Heart right ventricle (tissue), 16 donors: Measurements from ENCODE around the gene ANKFN1. TPM values are rescaled to one million over a fixed set of nuclear protein-coding genes. Genes with fewer than 3 reads are reported as not detected.

ENCODE experiments used
- ATAC-seq, 8 donors: fragments of 200-7000 bp; cut with Tn5 transposase; one replicate each; pipeline ENCODE4 v1.9.1; 2020; ENCODE audit warnings: mild to moderate bottlenecking in 8 of 8, moderate library complexity in 8 of 8, moderate number of reproducible peaks in 1 of 8
- DNase-seq, 2 donors: peaks; one replicate each; pipeline ENCODE4 v3.0.0-alpha.2; 2020
- H3K27ac ChIP-seq, 10 donors: fragments of 200-600 bp; sonication (generic) in 2 of 10; one replicate each; pipeline versions ENCODE4 v1.5.0 to v1.8.0; 2020 to 2022; ENCODE audit warnings: mild to moderate bottlenecking in 3 of 10
- H3K27me3 ChIP-seq, 7 donors: fragments of 200-600 bp; one replicate each; pipeline ENCODE4 v1.8.0; 2021 to 2022; ENCODE audit warnings: mild to moderate bottlenecking in 2 of 7
- H3K36me3 ChIP-seq, 9 donors: fragments of 200-600 bp; sonication (generic) in 1 of 9; one replicate each; pipeline versions ENCODE4 v1.5.0 to v1.8.0; 2020 to 2022; ENCODE audit warnings: mild to moderate bottlenecking in 2 of 9
- H3K4me1 ChIP-seq, 9 donors: fragments of 200-600 bp; sonication (generic) in 1 of 9; one replicate each; pipeline versions ENCODE4 v1.5.0 to v1.8.0; 2020 to 2022; ENCODE audit warnings: mild to moderate bottlenecking in 4 of 9
- H3K4me3 ChIP-seq, 10 donors: fragments of 200-600 bp; sonication (generic) in 2 of 10; one replicate each; pipeline versions ENCODE4 v1.5.0 to v1.8.0; 2020 to 2022; ENCODE audit warnings: mild to moderate bottlenecking in 7 of 10, moderate library complexity in 2 of 10
- H3K9me3 ChIP-seq, 11 donors: fragments of 200-600 bp in 10 of 11; sonication (generic) in 2 of 11; one replicate each; pipeline versions ENCODE4 v1.5.0 to v1.8.0; 2013 to 2022; ENCODE audit warnings: mild to moderate bottlenecking in 2 of 11, control low read depth in 1 of 11, moderate library complexity in 1 of 11
- CTCF ChIP-seq, 9 donors: fragments of 200-600 bp; sonication (generic) in 2 of 9; IDR thresholded peaks; one replicate each; pipeline versions ENCODE4 v1.5.0 to v1.8.0; 2021 to 2022; ENCODE audit warnings: antibody characterized with exemption in 9 of 9, mild to moderate bottlenecking in 5 of 9, moderate library complexity in 1 of 9
- WGBS, 2 donors: extraction: QIAGEN DNeasy Blood & Tissue Kit; methylation state at CpG; one replicate each; pipeline ENCODE4 v1.1.7; 2013; ENCODE audit warnings: inconsistent platforms in 1 of 2; 5-methylcytosine and 5-hydroxymethylcytosine counted together
- intact Hi-C, 10 donors: fragments of 100-400 bp; cut with DNase I; formaldehyde crosslinking; loops; one replicate each; pipeline versions ENCODE4 v1.11.1 to v1.14.2; 2022
- polyA plus RNA-seq, 2 donors: library from polyadenylated mRNA; stranded (reverse); fragments of 200-250 nt; gene quantifications; one replicate each; pipeline ENCODE4 v1.2.3, GENCODE V29; 2013
- total RNA-seq, 10 donors: library from RNA; stranded (reverse); fragmentation: NEBNext Ultra II Directional in 3 of 10; extraction: Animal tissue kit (Norgen Biotek cat#: 25700) in 3 of 10; gene quantifications; one replicate each; pipeline versions ENCODE4 v1.2.1 to v1.2.4, GENCODE V29; 2021 to 2023
- donor health status: Arrhythmogenic right ventricular cardiomyopathy.
- donor health status: ischemic (EF 13 %, LVEDD 7.1; RV severe dilation, severe dysfunction).
- donor health status: healthy with polysubstance abuse.
- donor health status: DM: no; HTN: yes; CAD: no.
- donor health status: DM: no; HTN: no; CAD: no.
- donor health status: ischemic (EF 25% LVEDD 6.9; RV normal size, moderate dysfunction).
- donor health status: ischemic (EF 25% LVEDD 5.7; RV mildly dilated, moderate dysfunction).
- donor health status: healthy.
- donor health status: DM: yes; HTN: yes; CAD: no.
- donor health status: Ischemic cardiomyopathy.
- donor health status: ischemic (EF 35%, LVEDD 5.7; RV mildly dilated, moderate dysfunction).
- donor health status: nonischemic (EF 11% LVEDD 7.7; RV severe dilation, severe dysfunction).
- donor health status: DM: yes; HTN: yes; CAD: no.
- donor health status: PGD.
- donor health status: ischemic (EF 29% LVEDD 5.4; RV normal size, mild dysfunction).
- donor health status: nonischemic (EF 23%, LVEDD 6.1; RV moderate dilation, normal function).

Gene ANKFN1
- total and polyA plus RNA-seq, 12 donors, result 0.01 to 0.38 TPM; not detected in 10

- intact Hi-C loops, result no loop called here
- no peak for ATAC-seq
- peaks cover 0 to 4% (median 0%) of the 10 kb centered on the region in 11 donors for H3K9me3 ChIP-seq
- TF ChIP-seq CTCF (IDR thresholded peaks at IDR 0.05), result no peak
- WGBS, 2 donors, result 64 to 71% methylated on average over 5 of the region's 5 CpGs
- H3K36me3 ChIP-seq, result no peaks in the 10 kb centered on the region
- H3K27me3 ChIP-seq, result peaks cover 0 to 4% (median 0%) of the 10 kb centered on the region in 7 donors
- DNase-seq, result no peak
- H3K4me1 ChIP-seq, result no peaks in the 10 kb centered on the region
- no peak overlapping the region for H3K4me3 ChIP-seq
- no peak overlapping the region for H3K27ac ChIP-seq
Observed at GRCh38 chr17:56203430-56203829, 50.2 kb downstream of the ANKFN1 start.

- Histone ChIP-seq H3K27ac (no peak overlapping the region), H3K9me3 (peaks cover 0 to 20% (median 0%) of the 10 kb centered on the region in 11 donors), H3K4me1 (no peaks in the 10 kb centered on the region), H3K27me3 (peaks cover 0 to 4% (median 0%) of the 10 kb centered on the region in 7 donors), H3K36me3 (no peaks in the 10 kb centered on the region), H3K4me3 (no peak overlapping the region)
- 60 to 72% methylated on average over 6 of the region's 6 CpGs for WGBS, 2 donors
- DNase-seq (no peak), ATAC-seq (no peak)
- no peak for TF ChIP-seq CTCF (IDR thresholded peaks at IDR 0.05)
- intact Hi-C loops, result no loop called here
Observed at GRCh38 chr17:56206351-56206750, 53.1 kb downstream of the ANKFN1 start.

- Histone ChIP-seq H3K27ac (no peak overlapping the region), H3K36me3 (no peaks in the 10 kb centered on the region), H3K27me3 (no peaks in the 10 kb centered on the region), H3K4me1 (no peaks in the 10 kb centered on the region), H3K4me3 (no peak overlapping the region), H3K9me3 (peaks cover 0 to 23% (median 0%) of the 10 kb centered on the region in 11 donors)
- intact Hi-C loops, result no loop called here
- ATAC-seq (no peak), DNase-seq (no peak)
- TF ChIP-seq CTCF (IDR thresholded peaks at IDR 0.05), result no peak
- 76 to 81% methylated on average over 6 of the region's 6 CpGs for WGBS, 2 donors
Observed at GRCh38 chr17:56213031-56213430, 59.8 kb downstream of the ANKFN1 start.

- intact Hi-C loops, result no loop called here
Observed at GRCh38 chr17:56217921-56218320, 64.6 kb downstream of the ANKFN1 start.

More at GRCh38 chr17:56217921-56218320, 64.6 kb downstream of the ANKFN1 start:
- WGBS, 2 donors, result 84 to 90% methylated on average over 2 of the region's 2 CpGs
- Histone ChIP-seq H3K9me3 (no peaks in the 10 kb centered on the region), H3K4me1 (no peaks in the 10 kb centered on the region), H3K36me3 (no peaks in the 10 kb centered on the region), H3K27ac (no peak overlapping the region), H3K27me3 (no peaks in the 10 kb centered on the region), H3K4me3 (no peak overlapping the region)
- no peak for TF ChIP-seq CTCF (IDR thresholded peaks at IDR 0.05)
- DNase-seq (no peak), ATAC-seq (no peak)
